Measurements from ENCODE around the gene SYVN1.

The SYVN1 gene

GRCh38 chr11:65110354-65110861 lies 23.9 kb downstream of the SYVN1 start:
- peak; percentile 91 for DNase-seq (ENCODE audit: low read depth)
- H3K4me3 ChIP-seq (ENCODE audit: low read depth, low read length) = no peak overlapping the region
- peak; percentile 96 for TF ChIP-seq CTCF (IDR thresholded peaks at IDR 0.05; ENCODE audit: insufficient read depth, low read depth, low read length, missing control alignments)

- no peak for TF ChIP-seq CTCF (IDR thresholded peaks at IDR 0.05; ENCODE audit: insufficient read depth, low read depth, low read length, missing control alignments)
- no peak overlapping the region for H3K4me3 ChIP-seq (ENCODE audit: low read depth, low read length)
- DNase-seq (ENCODE audit: low read depth) = no peak
Observed at GRCh38 chr11:65109231-65110198, 24.8 kb downstream of the SYVN1 start.

- DNase-seq (ENCODE audit: low read depth) = no peak
Observed at GRCh38 chr11:65108469-65109123, 25.7 kb downstream of the SYVN1 start.

GRCh38 chr11:65107751-65108468 lies 26.4 kb downstream of the SYVN1 start:
- DNase-seq (ENCODE audit: low read depth) = no peak
- no peak for TF ChIP-seq CTCF (IDR thresholded peaks at IDR 0.05; ENCODE audit: insufficient read depth, low read depth, low read length, missing control alignments)
- H3K4me3 ChIP-seq (ENCODE audit: low read depth, low read length) = no peak overlapping the region

More at GRCh38 chr11:65108469-65109123, 25.7 kb downstream of the SYVN1 start:
- H3K4me3 ChIP-seq (ENCODE audit: low read depth, low read length) = no peak overlapping the region
- TF ChIP-seq CTCF (IDR thresholded peaks at IDR 0.05; ENCODE audit: insufficient read depth, low read depth, low read length, missing control alignments) = no peak

GRCh38 chr11:65107078-65107477 lies 27.2 kb downstream of the SYVN1 start:
- DNase-seq (ENCODE audit: low read depth) = no peak
- H3K4me3 ChIP-seq (ENCODE audit: low read depth, low read length) = no peak overlapping the region
- TF ChIP-seq CTCF (IDR thresholded peaks at IDR 0.05; ENCODE audit: insufficient read depth, low read depth, low read length, missing control alignments) = no peak

GRCh38 chr11:65104628-65105027 lies 29.7 kb downstream of the SYVN1 start:
- no peak for TF ChIP-seq CTCF (IDR thresholded peaks at IDR 0.05; ENCODE audit: insufficient read depth, low read depth, low read length, missing control alignments)
- H3K4me3 ChIP-seq (ENCODE audit: low read depth, low read length) = no peak overlapping the region
- DNase-seq (ENCODE audit: low read depth) = no peak

All from GM12865 (cell line).